ENCODE results near the gene SLC35F3.

Gene SLC35F3

DNA sequence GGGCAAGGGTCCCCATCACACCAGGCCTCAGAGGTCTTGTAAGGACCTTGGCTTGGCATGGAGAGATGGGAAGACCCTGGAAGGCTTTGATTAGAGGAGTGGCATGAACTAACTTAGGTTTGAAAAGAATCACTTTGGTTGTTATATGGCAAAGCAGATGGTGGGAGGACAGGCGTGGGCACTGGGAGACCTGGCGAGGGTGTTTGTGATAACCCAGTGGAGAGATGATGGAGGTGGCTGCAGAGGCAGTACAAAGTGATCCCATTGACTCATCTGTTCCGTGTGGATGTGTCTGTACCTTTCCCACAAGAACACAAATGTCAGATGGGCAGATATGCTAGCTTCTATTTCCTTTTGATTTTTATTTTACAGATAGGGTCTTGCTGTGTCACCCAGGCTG, 168.3 kb downstream of the SLC35F3 start:
- Histone ChIP-seq H3K36me3 (ENCODE audit: control insufficient read depth, insufficient read depth, low read length) (no peaks in the 10 kb centered on the region), H3K4me3 (ENCODE audit: extremely low read depth, insufficient read depth, low read length, poor library complexity, severe bottlenecking) (no peak overlapping the region), H3K27ac (ENCODE audit: low read depth, low read length, severe bottlenecking) (no peak overlapping the region), H3K9me3 (ENCODE audit: control insufficient read depth, low read length) (no peaks in the 10 kb centered on the region), H3K4me1 (ENCODE audit: control insufficient read depth, insufficient read depth, low read length, poor library complexity, severe bottlenecking) (no peaks in the 10 kb centered on the region)
- 84 to 96% methylated on average over 3 of the region's 3 CpGs for WGBS, 2 experiments (ENCODE audit: insufficient coverage in 2 of 2)

DNA sequence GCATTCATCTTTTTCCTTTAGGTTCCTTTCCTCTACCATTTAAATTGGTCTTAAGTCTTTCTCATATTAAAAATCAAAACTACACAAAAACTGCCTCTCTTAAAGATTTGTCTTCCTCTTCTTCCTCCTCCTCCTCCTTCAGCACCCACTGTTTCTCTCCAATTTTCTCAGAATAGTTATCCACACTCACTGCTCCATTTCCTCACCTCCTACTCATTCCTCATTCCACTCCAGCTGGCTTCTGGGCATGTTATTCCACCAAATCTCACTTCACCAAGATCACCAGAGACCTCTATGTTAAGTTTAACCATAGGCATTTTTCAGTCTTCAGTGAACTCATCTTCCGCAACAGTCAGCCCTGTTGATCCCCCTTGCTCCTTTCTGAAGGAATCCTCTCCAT, 173.7 kb downstream of the SLC35F3 start:
- H3K36me3 ChIP-seq (ENCODE audit: control insufficient read depth, insufficient read depth, low read length): no peaks in the 10 kb centered on the region
- no peaks in the 10 kb centered on the region for H3K4me1 ChIP-seq (ENCODE audit: control insufficient read depth, insufficient read depth, low read length, poor library complexity, severe bottlenecking)
- no peak overlapping the region for H3K27ac ChIP-seq (ENCODE audit: low read depth, low read length, severe bottlenecking)
- WGBS, 2 experiments (ENCODE audit: insufficient coverage in 2 of 2): 83 to 92% methylated on average over 1 of the region's 1 CpG
- no peaks in the 10 kb centered on the region for H3K9me3 ChIP-seq (ENCODE audit: control insufficient read depth, low read length)
- no peak overlapping the region for H3K4me3 ChIP-seq (ENCODE audit: extremely low read depth, insufficient read depth, low read length, poor library complexity, severe bottlenecking)

GRCh38 chr1:234079896-234080295, 175.4 kb downstream of the SLC35F3 start:
- Histone ChIP-seq H3K9me3 (ENCODE audit: control insufficient read depth, low read length) (no peaks in the 10 kb centered on the region), H3K4me1 (ENCODE audit: control insufficient read depth, insufficient read depth, low read length, poor library complexity, severe bottlenecking) (no peaks in the 10 kb centered on the region), H3K27ac (ENCODE audit: low read depth, low read length, severe bottlenecking) (no peak overlapping the region), H3K4me3 (ENCODE audit: extremely low read depth, insufficient read depth, low read length, poor library complexity, severe bottlenecking) (no peak overlapping the region), H3K36me3 (ENCODE audit: control insufficient read depth, insufficient read depth, low read length) (no peaks in the 10 kb centered on the region)
- WGBS, 2 experiments (ENCODE audit: insufficient coverage in 2 of 2): no CpG with 5 or more reads among the region's 3 CpGs

DNA sequence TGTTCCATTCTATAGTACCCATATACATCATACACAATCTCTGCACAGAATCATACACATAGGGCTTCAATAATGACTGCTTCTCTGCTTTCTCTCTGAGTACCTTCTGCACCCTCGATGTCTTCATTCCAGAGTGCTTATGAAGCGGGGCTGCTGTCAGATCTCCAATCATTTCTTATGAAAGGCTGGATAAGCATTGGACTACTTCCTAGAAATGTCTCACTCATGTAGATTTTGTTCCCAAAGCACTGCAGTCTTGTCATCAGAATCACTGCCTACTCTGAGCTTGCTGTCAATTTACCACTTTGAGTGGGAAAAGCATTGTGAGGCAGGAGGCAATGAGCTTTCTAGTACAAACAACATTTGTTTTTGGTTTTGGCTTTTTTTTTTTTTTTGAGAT, 179.0 kb downstream of the SLC35F3 start:
- Histone ChIP-seq H3K4me3 (ENCODE audit: extremely low read depth, insufficient read depth, low read length, poor library complexity, severe bottlenecking) (no peak overlapping the region), H3K4me1 (ENCODE audit: control insufficient read depth, insufficient read depth, low read length, poor library complexity, severe bottlenecking) (no peaks in the 10 kb centered on the region), H3K36me3 (ENCODE audit: control insufficient read depth, insufficient read depth, low read length) (no peaks in the 10 kb centered on the region), H3K27ac (ENCODE audit: low read depth, low read length, severe bottlenecking) (no peak overlapping the region), H3K9me3 (ENCODE audit: control insufficient read depth, low read length) (no peaks in the 10 kb centered on the region)
- 89 to 100% methylated on average over 1 to 2 of the region's 2 CpGs for WGBS, 2 experiments (ENCODE audit: insufficient coverage in 2 of 2)

DNA sequence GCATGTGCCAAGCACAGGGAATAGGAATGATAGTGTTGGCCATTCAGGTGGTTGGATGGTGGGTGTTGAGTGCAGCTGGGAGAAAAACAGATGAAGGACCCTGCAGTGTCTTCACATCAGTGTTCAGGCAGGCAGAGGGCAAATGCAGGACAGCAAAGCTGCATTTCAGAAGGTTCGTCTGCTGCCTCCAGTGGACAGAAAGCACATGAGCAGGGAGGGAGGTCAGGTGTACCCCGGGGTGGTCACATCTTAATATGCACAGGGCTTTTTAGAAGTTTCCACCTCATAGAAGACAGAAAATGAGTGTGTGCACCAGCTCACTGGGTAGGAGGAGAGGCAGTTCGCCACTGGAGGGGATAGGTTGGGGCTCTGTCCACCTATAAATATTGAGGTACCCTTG, 184.9 kb downstream of the SLC35F3 start:
- H3K27ac ChIP-seq (ENCODE audit: low read depth, low read length, severe bottlenecking): no peak overlapping the region
- WGBS, 2 experiments (ENCODE audit: insufficient coverage in 2 of 2): 40 to 67% methylated on average over 1 to 3 of the region's 3 CpGs
- H3K36me3 ChIP-seq (ENCODE audit: control insufficient read depth, insufficient read depth, low read length): no peaks in the 10 kb centered on the region
- no peak overlapping the region for H3K4me3 ChIP-seq (ENCODE audit: extremely low read depth, insufficient read depth, low read length, poor library complexity, severe bottlenecking)
- no peaks in the 10 kb centered on the region for H3K4me1 ChIP-seq (ENCODE audit: control insufficient read depth, insufficient read depth, low read length, poor library complexity, severe bottlenecking)
- no peaks in the 10 kb centered on the region for H3K9me3 ChIP-seq (ENCODE audit: control insufficient read depth, low read length)

DNA sequence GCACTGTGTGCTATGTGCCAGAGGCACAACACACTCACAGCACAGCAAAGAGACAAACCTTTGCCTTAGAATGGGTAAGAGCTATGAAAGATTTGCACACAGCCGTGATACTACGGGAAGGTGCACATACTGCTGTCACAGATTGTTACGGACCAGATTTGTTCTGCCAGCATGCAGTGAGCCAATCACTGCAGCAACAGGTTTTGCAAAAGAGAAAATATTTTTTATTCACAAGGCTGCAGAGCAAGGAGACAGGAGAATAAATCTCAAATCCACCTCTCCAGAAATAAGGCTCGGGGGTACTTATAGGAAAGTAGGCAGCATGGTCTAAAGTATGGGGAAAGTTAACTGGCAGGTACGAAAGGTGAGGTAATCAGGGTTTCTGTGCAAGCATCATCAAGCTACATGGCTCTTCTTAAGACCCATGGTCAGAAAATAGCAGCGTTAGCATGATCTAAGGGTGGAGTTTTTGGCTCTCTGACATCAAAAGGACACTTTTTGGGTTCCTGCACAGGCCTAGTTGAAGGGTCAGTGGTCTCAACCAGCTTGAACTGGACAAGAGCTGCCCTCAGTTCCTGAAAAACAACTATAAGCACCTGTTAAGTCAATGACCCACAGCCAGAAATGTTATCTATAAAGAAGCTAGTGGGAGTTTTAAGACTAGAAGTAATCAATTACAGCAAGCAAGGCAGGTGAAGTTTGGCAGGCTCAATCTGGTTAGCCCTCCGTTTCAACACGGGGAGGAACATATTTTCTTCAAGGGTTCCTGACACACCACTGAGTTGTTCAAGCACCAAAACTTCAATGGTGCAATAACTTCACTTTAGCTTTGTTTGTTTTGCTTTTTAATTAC, 186.0 kb downstream of the SLC35F3 start:
- no peaks in the 10 kb centered on the region for H3K36me3 ChIP-seq (ENCODE audit: control insufficient read depth, insufficient read depth, low read length)
- WGBS, 2 experiments (ENCODE audit: insufficient coverage in 2 of 2): 89 to 91% methylated on average over 7 to 8 of the region's 8 CpGs
- H3K27ac ChIP-seq (ENCODE audit: low read depth, low read length, severe bottlenecking): no peak overlapping the region
- H3K4me3 ChIP-seq (ENCODE audit: extremely low read depth, insufficient read depth, low read length, poor library complexity, severe bottlenecking): no peak overlapping the region
- H3K4me1 ChIP-seq (ENCODE audit: control insufficient read depth, insufficient read depth, low read length, poor library complexity, severe bottlenecking): no peaks in the 10 kb centered on the region
- no peaks in the 10 kb centered on the region for H3K9me3 ChIP-seq (ENCODE audit: control insufficient read depth, low read length)

GRCh38 chr1:234091065-234091401, 186.6 kb downstream of the SLC35F3 start:
- WGBS, 2 experiments (ENCODE audit: insufficient coverage in 2 of 2): 100% methylated on average over 1 to 2 of the region's 2 CpGs
- no peak overlapping the region for H3K27ac ChIP-seq (ENCODE audit: low read depth, low read length, severe bottlenecking)
- H3K9me3 ChIP-seq (ENCODE audit: control insufficient read depth, low read length): no peaks in the 10 kb centered on the region
- H3K36me3 ChIP-seq (ENCODE audit: control insufficient read depth, insufficient read depth, low read length): no peaks in the 10 kb centered on the region
- H3K4me1 ChIP-seq (ENCODE audit: control insufficient read depth, insufficient read depth, low read length, poor library complexity, severe bottlenecking): no peaks in the 10 kb centered on the region
- H3K4me3 ChIP-seq (ENCODE audit: extremely low read depth, insufficient read depth, low read length, poor library complexity, severe bottlenecking): no peak overlapping the region

GRCh38 chr1:234091876-234092275, 187.4 kb downstream of the SLC35F3 start:
- Histone ChIP-seq H3K36me3 (ENCODE audit: control insufficient read depth, insufficient read depth, low read length) (no peaks in the 10 kb centered on the region), H3K9me3 (ENCODE audit: control insufficient read depth, low read length) (no peaks in the 10 kb centered on the region), H3K4me1 (ENCODE audit: control insufficient read depth, insufficient read depth, low read length, poor library complexity, severe bottlenecking) (no peaks in the 10 kb centered on the region), H3K27ac (ENCODE audit: low read depth, low read length, severe bottlenecking) (no peak overlapping the region), H3K4me3 (ENCODE audit: extremely low read depth, insufficient read depth, low read length, poor library complexity, severe bottlenecking) (no peak overlapping the region)
- 92% methylated on average over 2 of the region's 2 CpGs; no CpG with 5 or more reads in 1 of the 2 experiments for WGBS, 2 experiments (ENCODE audit: insufficient coverage in 2 of 2)

DNA sequence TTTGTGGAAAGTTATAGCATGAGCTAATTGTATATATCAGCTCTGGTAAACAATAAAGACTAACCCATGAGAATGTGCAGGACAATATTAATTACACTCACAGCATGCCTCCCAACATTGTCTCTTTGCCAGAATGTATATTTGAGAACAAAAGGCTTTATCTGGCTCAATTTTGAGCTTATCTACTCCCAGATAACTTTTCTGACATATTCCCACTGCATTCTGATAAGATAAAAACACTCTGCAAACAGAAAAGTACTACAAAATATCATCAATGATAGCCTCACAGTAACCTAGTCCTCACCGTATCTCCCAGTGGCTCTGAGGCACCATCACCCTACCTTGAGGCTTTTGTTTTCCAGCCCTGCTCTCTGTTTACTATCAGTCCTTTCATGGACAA, 188.6 kb downstream of the SLC35F3 start:
- H3K4me1 ChIP-seq (ENCODE audit: control insufficient read depth, insufficient read depth, low read length, poor library complexity, severe bottlenecking): no peaks in the 10 kb centered on the region
- 86 to 94% methylated on average over 1 of the region's 1 CpG for WGBS, 2 experiments (ENCODE audit: insufficient coverage in 2 of 2)
- no peaks in the 10 kb centered on the region for H3K9me3 ChIP-seq (ENCODE audit: control insufficient read depth, low read length)
- no peaks in the 10 kb centered on the region for H3K36me3 ChIP-seq (ENCODE audit: control insufficient read depth, insufficient read depth, low read length)
- H3K27ac ChIP-seq (ENCODE audit: low read depth, low read length, severe bottlenecking): no peak overlapping the region
- H3K4me3 ChIP-seq (ENCODE audit: extremely low read depth, insufficient read depth, low read length, poor library complexity, severe bottlenecking): no peak overlapping the region

DNA sequence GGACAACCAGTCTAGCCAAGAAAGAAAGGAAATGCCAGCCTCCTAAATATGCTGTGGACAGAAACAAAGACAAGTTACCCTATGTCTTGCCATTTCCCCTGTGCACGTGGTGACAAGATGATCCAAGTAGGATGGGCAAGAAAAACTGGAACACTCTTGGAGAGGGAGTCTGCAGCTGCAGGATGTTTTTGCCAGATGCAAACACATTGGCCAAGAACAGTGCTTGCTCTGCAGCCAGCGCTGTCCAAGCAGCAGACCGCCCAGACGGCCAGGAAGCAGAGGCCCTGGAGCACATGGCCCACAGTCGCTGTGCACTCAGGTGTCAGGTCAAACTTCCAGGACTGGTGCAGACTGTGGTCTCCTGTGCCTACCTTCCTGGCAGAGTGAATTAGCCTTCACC, 189.3 kb downstream of the SLC35F3 start:
- Histone ChIP-seq H3K4me1 (ENCODE audit: control insufficient read depth, insufficient read depth, low read length, poor library complexity, severe bottlenecking) (no peaks in the 10 kb centered on the region), H3K4me3 (ENCODE audit: extremely low read depth, insufficient read depth, low read length, poor library complexity, severe bottlenecking) (no peak overlapping the region), H3K9me3 (ENCODE audit: control insufficient read depth, low read length) (no peaks in the 10 kb centered on the region), H3K36me3 (ENCODE audit: control insufficient read depth, insufficient read depth, low read length) (no peaks in the 10 kb centered on the region), H3K27ac (ENCODE audit: low read depth, low read length, severe bottlenecking) (no peak overlapping the region)
- 87 to 92% methylated on average over 5 of the region's 5 CpGs for WGBS, 2 experiments (ENCODE audit: insufficient coverage in 2 of 2)

DNA sequence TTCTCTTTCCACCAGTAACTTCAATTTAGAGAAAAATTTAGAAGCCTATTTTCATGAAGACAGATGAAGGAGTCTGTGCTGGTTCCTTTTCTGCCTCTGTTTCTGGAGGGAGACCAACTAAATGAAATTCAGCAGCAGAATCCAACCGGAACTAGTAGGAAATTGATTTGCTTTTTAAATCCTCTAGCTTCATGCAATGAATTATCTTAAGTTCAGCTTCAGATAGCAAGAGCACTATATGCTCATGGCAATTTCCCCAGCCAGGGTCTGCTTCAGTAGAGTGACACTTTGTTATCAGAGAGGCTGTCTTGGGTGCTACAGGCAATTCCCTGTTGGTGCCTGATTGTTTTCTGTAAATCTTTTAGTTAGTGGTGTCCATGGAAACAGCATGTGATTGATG, 189.7 kb downstream of the SLC35F3 start:
- WGBS, 2 experiments (ENCODE audit: insufficient coverage in 2 of 2): no CpG with 5 or more reads among the region's 1 CpG
- Histone ChIP-seq H3K9me3 (ENCODE audit: control insufficient read depth, low read length) (no peaks in the 10 kb centered on the region), H3K4me1 (ENCODE audit: control insufficient read depth, insufficient read depth, low read length, poor library complexity, severe bottlenecking) (no peaks in the 10 kb centered on the region), H3K4me3 (ENCODE audit: extremely low read depth, insufficient read depth, low read length, poor library complexity, severe bottlenecking) (no peak overlapping the region), H3K36me3 (ENCODE audit: control insufficient read depth, insufficient read depth, low read length) (no peaks in the 10 kb centered on the region), H3K27ac (ENCODE audit: low read depth, low read length, severe bottlenecking) (no peak overlapping the region)

Data from mesodermal cell (in vitro differentiated cells).